ENCODE data around the gene SCYL1.
"Not testable (repeated sequence)": the region's sequence is repeated elsewhere in the genome, so short reads cannot be mapped to it uniquely, and the experiment has no call there.

Gene SCYL1

DNA sequence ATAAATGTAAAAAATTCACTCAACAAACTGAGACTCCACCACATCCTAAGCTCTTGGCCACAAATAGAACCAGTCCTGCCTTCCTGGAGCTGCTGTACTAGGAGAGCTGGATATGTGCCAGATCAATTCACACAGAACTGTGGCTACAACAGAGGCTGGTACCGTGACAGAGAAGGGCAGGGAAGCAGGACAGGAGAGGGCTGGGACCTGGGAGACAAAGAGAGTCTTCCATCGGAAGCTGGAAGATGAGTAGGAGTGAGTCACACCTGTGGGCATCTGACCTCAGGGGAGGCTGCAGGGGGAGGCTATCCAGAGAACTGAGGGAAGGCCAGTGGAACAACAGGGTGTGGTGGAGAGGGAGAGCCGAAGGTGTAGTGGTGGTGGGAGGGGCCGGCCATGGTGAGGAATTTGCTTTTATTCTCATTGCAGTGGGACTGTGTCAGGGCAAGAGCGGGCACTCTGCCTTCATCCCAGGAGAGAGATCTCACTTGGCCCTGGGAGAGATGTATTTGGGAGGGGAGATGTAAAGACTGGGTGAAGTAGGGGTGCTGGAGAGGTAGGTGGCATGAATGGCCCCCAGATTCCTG is 35.2 kb downstream of the SCYL1 start:
- TF ChIP-seq, protein P1, sequence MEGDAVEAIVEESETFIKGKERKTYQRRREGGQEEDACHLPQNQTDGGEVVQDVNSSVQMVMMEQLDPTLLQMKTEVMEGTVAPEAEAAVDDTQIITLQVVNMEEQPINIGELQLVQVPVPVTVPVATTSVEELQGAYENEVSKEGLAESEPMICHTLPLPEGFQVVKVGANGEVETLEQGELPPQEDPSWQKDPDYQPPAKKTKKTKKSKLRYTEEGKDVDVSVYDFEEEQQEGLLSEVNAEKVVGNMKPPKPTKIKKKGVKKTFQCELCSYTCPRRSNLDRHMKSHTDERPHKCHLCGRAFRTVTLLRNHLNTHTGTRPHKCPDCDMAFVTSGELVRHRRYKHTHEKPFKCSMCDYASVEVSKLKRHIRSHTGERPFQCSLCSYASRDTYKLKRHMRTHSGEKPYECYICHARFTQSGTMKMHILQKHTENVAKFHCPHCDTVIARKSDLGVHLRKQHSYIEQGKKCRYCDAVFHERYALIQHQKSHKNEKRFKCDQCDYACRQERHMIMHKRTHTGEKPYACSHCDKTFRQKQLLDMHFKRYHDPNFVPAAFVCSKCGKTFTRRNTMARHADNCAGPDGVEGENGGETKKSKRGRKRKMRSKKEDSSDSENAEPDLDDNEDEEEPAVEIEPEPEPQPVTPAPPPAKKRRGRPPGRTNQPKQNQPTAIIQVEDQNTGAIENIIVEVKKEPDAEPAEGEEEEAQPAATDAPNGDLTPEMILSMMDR (IDR thresholded peaks at IDR 0.05; ENCODE audit: low read depth, low read length): no peak
- DNase-seq: no peak
- H3K9me3 ChIP-seq: no peaks in the 10 kb centered on the region
- H3K36me3 ChIP-seq: no peaks in the 10 kb centered on the region
- H3K4me3 ChIP-seq (ENCODE audit: low read depth, low read length): no peak overlapping the region; the same call in 1 of the 2 replicates
- peaks cover 16% of the 10 kb centered on the region for H3K4me1 ChIP-seq
- H3K27me3 ChIP-seq: no peaks in the 10 kb centered on the region

DNA sequence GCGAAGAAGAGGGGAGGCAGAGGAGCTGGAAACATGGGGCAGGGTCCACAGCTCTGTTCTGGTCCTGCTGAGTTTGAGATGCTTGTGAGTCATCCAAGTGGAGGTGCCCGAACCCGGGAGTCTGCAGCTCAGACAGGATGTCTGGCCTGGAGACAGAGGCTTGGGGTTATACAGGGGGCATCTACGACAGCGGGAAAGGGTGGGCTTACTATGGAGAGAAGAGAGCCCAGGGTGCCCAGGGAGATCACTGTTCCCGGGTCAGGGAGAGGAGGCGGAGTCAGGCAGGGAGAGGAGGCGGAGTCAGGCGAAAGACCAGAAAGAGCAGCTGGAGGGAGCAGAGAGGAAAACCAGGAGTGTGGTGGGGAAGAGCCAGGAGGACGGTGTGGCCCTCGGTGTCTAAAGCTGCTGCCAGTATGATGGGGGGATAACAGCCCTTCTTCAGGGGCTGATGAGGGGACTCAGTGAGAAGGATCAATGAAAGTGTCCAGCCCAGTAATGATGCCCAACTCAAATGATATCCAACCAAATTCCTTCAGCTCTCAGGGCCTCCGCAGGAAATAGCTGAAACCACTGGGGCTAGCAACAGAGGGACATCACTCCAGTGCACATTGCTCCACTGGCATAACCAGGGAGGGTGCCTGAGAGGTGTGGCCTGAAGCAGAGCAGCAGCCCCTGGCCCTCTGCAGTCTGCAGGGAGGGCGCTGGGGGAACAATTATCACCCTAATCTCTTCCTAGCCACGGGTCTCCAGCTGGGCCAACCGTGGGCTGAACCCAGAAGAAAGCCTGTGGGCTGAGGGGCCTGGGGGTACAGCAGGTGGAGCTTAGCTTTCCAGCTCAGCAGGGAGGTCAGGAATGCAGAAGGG is 35.9 kb downstream of the SCYL1 start:
- DNase-seq: peak; percentile 75
- Histone ChIP-seq H3K36me3 (no peaks in the 10 kb centered on the region), H3K4me3 (ENCODE audit: low read depth, low read length) (peak overlapping the region; percentile 16; the same call in 1 of the 2 replicates), H3K9me3 (no peaks in the 10 kb centered on the region), H3K27me3 (no peaks in the 10 kb centered on the region), H3K4me1 (peaks cover 10% of the 10 kb centered on the region)
- TF ChIP-seq, protein P1 (IDR thresholded peaks at IDR 0.05; ENCODE audit: low read depth, low read length): no peak

DNA sequence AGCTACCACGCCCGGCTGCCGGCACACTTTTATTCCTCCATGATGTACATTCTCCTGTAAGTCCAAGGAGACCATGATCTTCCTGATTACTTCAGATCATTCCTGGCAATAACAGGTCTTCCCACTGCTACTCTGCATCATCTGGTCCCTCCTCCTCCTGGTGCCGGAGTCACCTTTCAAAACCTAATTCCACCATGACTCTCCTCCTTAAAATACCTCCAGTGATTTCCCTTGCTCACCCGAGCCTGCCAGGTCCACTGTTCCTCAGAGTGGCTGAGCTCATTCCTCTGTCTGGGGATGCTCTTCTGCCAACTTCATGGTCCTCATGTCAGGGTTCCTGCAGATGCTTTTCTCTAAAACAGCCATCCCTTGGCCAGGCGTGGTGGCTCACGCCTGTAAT is 37.1 kb downstream of the SCYL1 start:
- Histone ChIP-seq H3K4me1 (peaks cover 9% of the 10 kb centered on the region), H3K4me3 (ENCODE audit: low read depth, low read length) (no peak overlapping the region), H3K9me3 (no peaks in the 10 kb centered on the region), H3K27me3 (no peaks in the 10 kb centered on the region), H3K36me3 (no peaks in the 10 kb centered on the region)
- DNase-seq: no peak
- TF ChIP-seq, protein P1 (IDR thresholded peaks at IDR 0.05; ENCODE audit: low read depth, low read length): no peak

DNA sequence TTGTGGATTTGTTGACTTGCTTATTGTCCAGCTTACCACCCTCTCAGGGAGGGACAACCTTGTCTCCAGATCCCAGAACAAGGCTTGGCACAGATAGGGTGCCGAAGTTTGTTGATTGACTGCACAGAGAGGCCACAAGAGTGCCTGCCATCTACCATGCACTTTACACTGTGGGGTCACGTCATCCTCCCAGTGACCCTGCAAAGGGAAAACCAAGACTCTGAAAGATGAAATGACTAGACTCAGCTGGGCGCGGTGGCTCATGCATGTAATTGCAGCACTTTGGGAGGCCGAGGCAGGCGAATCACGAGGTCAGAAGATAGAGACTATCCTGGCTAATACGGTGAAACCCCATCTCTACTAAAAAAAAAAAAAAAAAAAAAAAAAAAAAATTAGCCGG is 37.9 kb downstream of the SCYL1 start:
- TF ChIP-seq, protein P1 (IDR thresholded peaks at IDR 0.05; ENCODE audit: low read depth, low read length): no peak
- DNase-seq: no peak
- Histone ChIP-seq H3K36me3 (no peaks in the 10 kb centered on the region), H3K4me3 (ENCODE audit: low read depth, low read length) (no peak overlapping the region), H3K4me1 (peaks cover 9% of the 10 kb centered on the region), H3K9me3 (no peaks in the 10 kb centered on the region), H3K27me3 (no peaks in the 10 kb centered on the region)

DNA sequence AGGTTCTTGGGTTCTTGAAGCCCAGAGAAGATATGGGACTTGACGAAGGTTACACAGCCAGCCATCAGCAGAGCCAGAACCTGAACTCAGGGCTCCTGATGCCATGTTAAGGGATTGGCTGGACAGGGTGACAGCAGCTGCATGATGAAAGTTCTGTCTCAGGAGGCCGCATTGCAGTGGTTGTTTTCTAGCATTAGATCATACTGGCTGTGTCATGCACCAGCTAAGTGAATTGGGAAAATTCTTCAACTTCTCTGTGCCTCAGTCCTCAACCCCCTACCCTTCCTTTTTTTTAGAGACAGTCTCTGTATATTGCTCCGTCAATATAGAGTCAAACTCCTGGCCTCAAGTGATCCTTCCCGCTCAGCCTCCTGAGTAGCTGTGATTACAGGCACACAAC is 38.7 kb downstream of the SCYL1 start:
- Histone ChIP-seq H3K4me3 (ENCODE audit: low read depth, low read length) (no peak overlapping the region), H3K36me3 (no peaks in the 10 kb centered on the region), H3K9me3 (no peaks in the 10 kb centered on the region), H3K27me3 (no peaks in the 10 kb centered on the region), H3K4me1 (peaks cover 9% of the 10 kb centered on the region)
- TF ChIP-seq, protein P1 (IDR thresholded peaks at IDR 0.05; ENCODE audit: low read depth, low read length): no peak
- DNase-seq: no peak

DNA sequence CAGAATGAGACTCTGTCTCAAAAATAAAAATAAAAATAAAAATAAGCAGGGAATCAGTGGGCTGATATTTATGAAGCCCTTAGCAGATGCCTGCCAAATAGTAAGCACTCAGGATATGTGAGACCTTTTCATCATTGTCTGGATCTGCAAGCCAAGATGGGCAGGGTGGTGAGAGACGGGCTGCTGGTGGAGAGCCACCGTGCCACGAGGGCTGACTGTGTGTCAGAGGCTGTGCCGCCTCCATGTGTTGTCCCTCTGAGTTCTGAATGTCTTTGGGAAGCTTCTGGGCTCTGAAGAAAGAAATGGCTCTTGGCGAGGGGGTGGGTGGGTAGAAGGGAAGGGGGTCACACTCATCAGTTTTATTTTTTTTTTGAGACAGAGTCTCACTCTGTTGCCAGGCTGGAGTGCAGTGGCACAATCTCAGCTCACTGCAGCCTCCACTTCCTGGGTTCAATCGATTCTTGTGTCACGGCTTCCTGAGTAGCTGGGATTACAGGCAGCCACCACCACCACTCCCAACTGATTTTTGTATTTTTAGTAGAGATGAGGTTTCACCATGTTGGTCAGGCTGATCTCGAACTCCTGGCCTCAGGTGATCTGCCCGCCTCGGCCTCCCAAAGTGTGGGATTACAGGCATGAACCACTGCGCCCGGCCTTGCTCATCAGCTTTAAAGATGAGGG is 40.1 kb downstream of the SCYL1 start:
- not testable (repeated sequence) for H3K4me3 ChIP-seq (ENCODE audit: low read depth, low read length); H3K4me1 ChIP-seq; H3K9me3 ChIP-seq; H3K36me3 ChIP-seq; DNase-seq; H3K27me3 ChIP-seq

Data from BE2C (cell line).